Lung (tissue), 12 donors: ENCODE measurements around the gene LSS. TPM values are rescaled to one million over a fixed set of nuclear protein-coding genes. Genes with fewer than 3 reads are reported as not detected.

Experiments used
- ATAC-seq: fragments of 200-7000 bp; cut with Tn5 transposase; one replicate; pipeline ENCODE4 v1.9.1; 2020; ENCODE audit warnings: moderate number of reproducible peaks; ENCODE audit not compliant: insufficient read depth, low FRiP score
- DNase-seq, 3 donors: peaks; one replicate each; pipeline ENCODE4 v3.0.0-alpha.2; 2013 to 2017
- H3K27ac ChIP-seq, 2 donors: one replicate each; pipeline ENCODE4 v1.5.1; 2013; ENCODE audit warnings: mild to moderate bottlenecking in 2 of 2, moderate library complexity in 2 of 2, control low read depth in 1 of 2, inconsistent platforms in 1 of 2, low read depth in 1 of 2, low read length in 1 of 2
- H3K27me3 ChIP-seq, 3 donors: one replicate each; pipeline ENCODE4 v1.5.1; 2013; ENCODE audit warnings: low read length in 2 of 3; ENCODE audit not compliant: control insufficient read depth in 3 of 3, insufficient read depth in 3 of 3
- H3K36me3 ChIP-seq, 4 donors: one replicate each; pipeline ENCODE4 v1.5.1; 2013; ENCODE audit warnings: low read length in 4 of 4, mild to moderate bottlenecking in 1 of 4, moderate library complexity in 1 of 4; ENCODE audit not compliant: control insufficient read depth in 4 of 4, insufficient read depth in 4 of 4
- H3K4me1 ChIP-seq, 5 donors: one replicate each; pipeline ENCODE4 v1.5.1; 2013; ENCODE audit warnings: low read length in 5 of 5, mild to moderate bottlenecking in 2 of 5, moderate library complexity in 1 of 5; ENCODE audit not compliant: control insufficient read depth in 5 of 5, insufficient read depth in 5 of 5
- H3K4me3 ChIP-seq: one replicate; pipeline ENCODE4 v1.5.1; 2013; ENCODE audit warnings: mild to moderate bottlenecking, control low read depth, moderate library complexity
- H3K9ac ChIP-seq, 2 donors: one replicate each; pipeline ENCODE4 v1.5.1; 2013; ENCODE audit warnings: low read length in 2 of 2, control low read depth in 1 of 2; ENCODE audit not compliant: insufficient read depth in 1 of 2
- H3K9me3 ChIP-seq, 4 donors: one replicate each; pipeline ENCODE4 v1.5.1; 2013; ENCODE audit warnings: low read length in 3 of 4, mild to moderate bottlenecking in 1 of 4, moderate library complexity in 1 of 4; ENCODE audit not compliant: control insufficient read depth in 4 of 4, insufficient read depth in 3 of 4
- WGBS, 2 donors: extraction: QIAGEN DNeasy Blood & Tissue Kit; methylation state at CpG; one replicate each; pipeline ENCODE4 v1.1.7; 2013; 5-methylcytosine and 5-hydroxymethylcytosine counted together
- polyA plus RNA-seq, 2 donors: library from polyadenylated mRNA; stranded (reverse); fragments of 200-250 nt; gene quantifications; one replicate each; pipeline ENCODE4 v1.2.1, GENCODE V29; 2013
- total RNA-seq, 2 donors: library from RNA; depleted of rRNA in 1 of 2; stranded (reverse); fragments of >200 nt in 1 of 2; gene quantifications; one replicate each; pipeline ENCODE4 v1.2.1, GENCODE V29; 2014 to 2021
- TF ChIP-seq, protein P1 (sequence below): IDR thresholded peaks from 2 replicates; pipeline ENCODE4 v1.5.1; 2012; ENCODE audit warnings: mild to moderate bottlenecking; ENCODE audit errors: control extremely low read depth, extremely low read depth
- donor health status: control.
- donor health status: control.
- donor health status: Bipolar disorder and iron deficiency.
- donor health status: healthy.
- donor health status: DM: yes; HTN: yes; CAD: no.

Gene LSS
- total and polyA plus RNA-seq, 4 donors, result 54.6 to 152 (median 98.8) TPM

DNA sequence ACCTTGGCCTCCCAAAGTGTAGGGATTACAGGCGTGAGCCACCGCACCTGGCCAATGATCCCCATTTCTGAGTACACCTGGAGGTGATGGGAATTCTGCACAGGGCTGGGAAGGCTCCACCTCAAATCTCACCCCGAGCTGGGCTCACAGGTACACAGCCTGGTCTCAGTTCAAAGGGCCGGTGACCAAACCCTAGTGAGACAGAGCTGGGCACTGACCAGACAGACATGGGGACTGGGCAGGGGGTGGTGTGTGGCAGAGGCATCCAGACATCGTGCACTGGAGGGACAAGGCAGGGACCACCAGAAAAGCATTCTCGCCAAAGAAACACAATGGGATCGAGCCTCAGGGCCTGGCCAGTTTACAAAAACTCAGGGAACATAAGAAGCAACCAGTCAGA lies 17.2 kb downstream of the LSS start:
- ATAC-seq (no peak), DNase-seq (no peak)
- TF ChIP-seq, protein P1, sequence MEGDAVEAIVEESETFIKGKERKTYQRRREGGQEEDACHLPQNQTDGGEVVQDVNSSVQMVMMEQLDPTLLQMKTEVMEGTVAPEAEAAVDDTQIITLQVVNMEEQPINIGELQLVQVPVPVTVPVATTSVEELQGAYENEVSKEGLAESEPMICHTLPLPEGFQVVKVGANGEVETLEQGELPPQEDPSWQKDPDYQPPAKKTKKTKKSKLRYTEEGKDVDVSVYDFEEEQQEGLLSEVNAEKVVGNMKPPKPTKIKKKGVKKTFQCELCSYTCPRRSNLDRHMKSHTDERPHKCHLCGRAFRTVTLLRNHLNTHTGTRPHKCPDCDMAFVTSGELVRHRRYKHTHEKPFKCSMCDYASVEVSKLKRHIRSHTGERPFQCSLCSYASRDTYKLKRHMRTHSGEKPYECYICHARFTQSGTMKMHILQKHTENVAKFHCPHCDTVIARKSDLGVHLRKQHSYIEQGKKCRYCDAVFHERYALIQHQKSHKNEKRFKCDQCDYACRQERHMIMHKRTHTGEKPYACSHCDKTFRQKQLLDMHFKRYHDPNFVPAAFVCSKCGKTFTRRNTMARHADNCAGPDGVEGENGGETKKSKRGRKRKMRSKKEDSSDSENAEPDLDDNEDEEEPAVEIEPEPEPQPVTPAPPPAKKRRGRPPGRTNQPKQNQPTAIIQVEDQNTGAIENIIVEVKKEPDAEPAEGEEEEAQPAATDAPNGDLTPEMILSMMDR, result no peak
- no peaks in the 10 kb centered on the region for H3K4me1 ChIP-seq
- H3K9me3 ChIP-seq, result peaks cover 0 to 1% (median 0%) of the 10 kb centered on the region in 4 donors
- H3K27me3 ChIP-seq, result no peaks in the 10 kb centered on the region
- peaks cover 4 to 88% (median 8%) of the 10 kb centered on the region in 4 donors for H3K36me3 ChIP-seq
- no peak overlapping the region for H3K4me3 ChIP-seq
- 95 to 97% methylated on average over 7 of the region's 7 CpGs for WGBS, 2 donors
- H3K9ac ChIP-seq, result no peak overlapping the region
- H3K27ac ChIP-seq, result no peak overlapping the region

GRCh38 chr21:46210378-46211136 lies 18.0 kb downstream of the LSS start:
- H3K36me3 ChIP-seq, result peaks cover 3 to 88% (median 13%) of the 10 kb centered on the region in 4 donors
- ATAC-seq, result no peak

GRCh38 chr21:46208761-46209721 lies 19.5 kb downstream of the LSS start:
- TF ChIP-seq, protein P1, result no peak
- Histone ChIP-seq H3K9ac (no peak overlapping the region), H3K27ac (no peak overlapping the region), H3K4me1 (no peaks in the 10 kb centered on the region), H3K9me3 (peaks cover 0 to 1% (median 0%) of the 10 kb centered on the region in 4 donors), H3K27me3 (no peaks in the 10 kb centered on the region), H3K4me3 (no peak overlapping the region), H3K36me3 (peaks cover 3 to 80% (median 16%) of the 10 kb centered on the region in 4 donors)
- ATAC-seq (no peak), DNase-seq (no peak)
- 96% methylated on average over 23 of the region's 23 CpGs for WGBS, 2 donors

More at GRCh38 chr21:46210378-46211136, 18.0 kb downstream of the LSS start:
- no peak overlapping the region for H3K27ac ChIP-seq
- TF ChIP-seq, protein P1, result no peak
- H3K4me3 ChIP-seq, result no peak overlapping the region
- WGBS, 2 donors, result 87 to 91% methylated on average over 16 of the region's 16 CpGs
- peaks cover 0 to 1% (median 0%) of the 10 kb centered on the region in 4 donors for H3K9me3 ChIP-seq
- H3K27me3 ChIP-seq, result no peaks in the 10 kb centered on the region
- no peaks in the 10 kb centered on the region for H3K4me1 ChIP-seq
- H3K9ac ChIP-seq, result no peak overlapping the region
- no peak for DNase-seq
